DOHH2 (cell line): ENCODE data around the gene OSBPL10.

ENCODE experiments used
- H3F3A ChIP-seq: fragments of 200-600 bp; sonication (generic), shearing (Covaris generic); 2 replicates; pipeline ENCODE4 v1.6.0; 2016; ENCODE audit warnings: antibody characterized with exemption, mild to moderate bottlenecking; ENCODE audit not compliant: control insufficient read depth, insufficient read depth
- H3K27ac ChIP-seq: fragments of 200-600 bp; sonication (generic); 2 replicates; pipeline ENCODE4 v1.5.1; 2014; ENCODE audit warnings: low read depth, mild to moderate bottlenecking, low read length, moderate library complexity
- H3K27me3 ChIP-seq: fragments of 200-600 bp; sonication (generic); 2 replicates; pipeline ENCODE4 v1.6.1; 2014; ENCODE audit warnings: mild to moderate bottlenecking, low read length, mixed read lengths; ENCODE audit not compliant: control insufficient read depth
- H3K36me3 ChIP-seq: fragments of 200-600 bp; sonication (generic); 2 replicates; pipeline ENCODE4 v1.6.1; 2014; ENCODE audit warnings: mild to moderate bottlenecking, low read length, moderate library complexity, mixed read lengths; ENCODE audit not compliant: control insufficient read depth
- H3K4me1 ChIP-seq: fragments of 200-600 bp; sonication (generic); 2 replicates; pipeline ENCODE4 v1.6.1; 2014; ENCODE audit warnings: mild to moderate bottlenecking, low read length, mixed read lengths; ENCODE audit not compliant: control insufficient read depth
- H3K4me2 ChIP-seq: fragments of 200-600 bp; sonication (generic); 2 replicates; pipeline ENCODE4 v1.6.0; 2014; ENCODE audit warnings: mild to moderate bottlenecking, low read length, moderate library complexity
- H3K4me3 ChIP-seq: fragments of 200-600 bp; sonication (generic); 2 replicates; pipeline ENCODE4 v1.5.1; 2014; ENCODE audit warnings: mild to moderate bottlenecking, low read length, mixed read lengths
- H3K79me2 ChIP-seq: fragments of 200-600 bp; sonication (generic); 2 replicates; pipeline ENCODE4 v1.6.1; 2014; ENCODE audit warnings: mild to moderate bottlenecking, low read length, mixed read lengths; ENCODE audit not compliant: control insufficient read depth
- H3K9me2 ChIP-seq: fragments of 200-600 bp; sonication (generic); replicated peaks from 2 replicates; pipeline ENCODE4 v1.6.1; 2014; ENCODE audit warnings: mild to moderate bottlenecking, low read length, mixed read lengths; ENCODE audit not compliant: control insufficient read depth
- H3K9me3 ChIP-seq: fragments of 200-600 bp; sonication (generic); 2 replicates; pipeline ENCODE4 v1.6.1; 2014; ENCODE audit warnings: antibody characterized with exemption, low read length, mixed read lengths; ENCODE audit not compliant: control insufficient read depth, insufficient read depth
- H4K20me1 ChIP-seq: fragments of 200-600 bp; sonication (generic); 2 replicates; pipeline ENCODE4 v1.6.0; 2014; ENCODE audit warnings: low read depth, mild to moderate bottlenecking, antibody characterized with exemption, low read length, moderate library complexity; ENCODE audit not compliant: control insufficient read depth, insufficient read depth
- EZH2phosphoT487 ChIP-seq: fragments of 200-600 bp; sonication (generic); IDR thresholded peaks from 2 replicates; pipeline ENCODE4 v1.6.1; 2017; ENCODE audit warnings: borderline replicate concordance, mild to moderate bottlenecking, antibody characterized with exemption, low read length, moderate library complexity, mixed read lengths
- TF ChIP-seq, protein P1 (sequence below): fragments of 200-600 bp; sonication (generic); IDR thresholded peaks from one replicate; pipeline ENCODE4 v1.5.1; 2014; ENCODE audit warnings: antibody characterized with exemption, mild to moderate bottlenecking, low read depth, low read length; ENCODE audit not compliant: poor library complexity, severe bottlenecking

OSBPL10 gene

GRCh38 chr3:31840252-31840651 lies 140.8 kb downstream of the OSBPL10 start:
- peaks cover 13% of the 10 kb centered on the region for H3K4me1 ChIP-seq
- no peaks in the 10 kb centered on the region for H3K27me3 ChIP-seq
- H3K9me3 ChIP-seq, result no peaks in the 10 kb centered on the region
- no peaks in the 10 kb centered on the region for H3F3A ChIP-seq
- H3K9me2 ChIP-seq, result no peaks in the 10 kb centered on the region
- H3K4me2 ChIP-seq, result no peak overlapping the region
- H3K36me3 ChIP-seq, result peaks cover 22% of the 10 kb centered on the region
- TF ChIP-seq EZH2phosphoT487, result no peak
- TF ChIP-seq, protein P1, sequence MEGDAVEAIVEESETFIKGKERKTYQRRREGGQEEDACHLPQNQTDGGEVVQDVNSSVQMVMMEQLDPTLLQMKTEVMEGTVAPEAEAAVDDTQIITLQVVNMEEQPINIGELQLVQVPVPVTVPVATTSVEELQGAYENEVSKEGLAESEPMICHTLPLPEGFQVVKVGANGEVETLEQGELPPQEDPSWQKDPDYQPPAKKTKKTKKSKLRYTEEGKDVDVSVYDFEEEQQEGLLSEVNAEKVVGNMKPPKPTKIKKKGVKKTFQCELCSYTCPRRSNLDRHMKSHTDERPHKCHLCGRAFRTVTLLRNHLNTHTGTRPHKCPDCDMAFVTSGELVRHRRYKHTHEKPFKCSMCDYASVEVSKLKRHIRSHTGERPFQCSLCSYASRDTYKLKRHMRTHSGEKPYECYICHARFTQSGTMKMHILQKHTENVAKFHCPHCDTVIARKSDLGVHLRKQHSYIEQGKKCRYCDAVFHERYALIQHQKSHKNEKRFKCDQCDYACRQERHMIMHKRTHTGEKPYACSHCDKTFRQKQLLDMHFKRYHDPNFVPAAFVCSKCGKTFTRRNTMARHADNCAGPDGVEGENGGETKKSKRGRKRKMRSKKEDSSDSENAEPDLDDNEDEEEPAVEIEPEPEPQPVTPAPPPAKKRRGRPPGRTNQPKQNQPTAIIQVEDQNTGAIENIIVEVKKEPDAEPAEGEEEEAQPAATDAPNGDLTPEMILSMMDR, result no peak
- H3K79me2 ChIP-seq, result peaks cover 87% of the 10 kb centered on the region
- H3K4me3 ChIP-seq, result no peak overlapping the region
- no peak overlapping the region for H3K27ac ChIP-seq
- peaks cover 5% of the 10 kb centered on the region; the same call in 1 of the 2 replicates for H4K20me1 ChIP-seq

DNA sequence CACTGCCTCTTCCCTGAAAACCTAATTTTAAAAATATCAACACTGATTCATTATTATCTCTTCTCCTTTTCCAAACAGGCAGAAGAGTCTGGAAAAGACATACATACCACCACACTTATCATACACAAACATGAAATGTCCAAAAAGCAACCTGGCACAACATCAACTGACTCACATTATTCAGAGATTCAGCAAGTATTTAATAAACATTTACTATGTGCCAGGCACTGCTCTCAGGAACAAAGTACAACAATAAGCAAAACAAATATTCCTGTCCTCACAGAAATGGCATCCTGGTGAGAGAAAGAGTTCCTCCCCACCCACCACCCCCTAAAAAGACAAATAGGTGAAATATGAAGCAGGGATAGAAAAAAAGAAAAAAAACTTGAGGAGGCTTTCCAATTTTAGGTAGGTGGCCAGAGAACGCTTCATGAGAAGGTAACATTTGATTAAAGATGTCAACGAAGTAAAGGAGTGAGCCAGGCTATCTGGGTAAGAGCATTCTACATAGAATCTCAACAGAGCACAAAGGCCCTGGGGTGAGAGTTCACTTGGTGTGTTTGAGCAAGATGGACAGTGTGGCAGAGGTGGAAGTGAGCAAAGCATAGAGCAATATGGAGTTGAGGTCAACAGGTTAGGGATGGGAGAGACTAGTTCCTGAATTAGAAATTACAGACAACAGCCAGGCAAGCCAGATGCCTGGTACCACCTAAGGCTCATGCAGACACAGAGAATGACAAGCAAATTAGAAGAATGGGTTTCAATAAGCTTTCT lies 141.7 kb downstream of the OSBPL10 start:
- no peak for TF ChIP-seq EZH2phosphoT487
- TF ChIP-seq, protein P1, result no peak
- Histone ChIP-seq H3F3A (no peaks in the 10 kb centered on the region), H3K4me3 (no peak overlapping the region), H3K9me3 (no peaks in the 10 kb centered on the region), H3K9me2 (no peaks in the 10 kb centered on the region), H3K4me2 (no peak overlapping the region), H3K27ac (no peak overlapping the region), H3K4me1 (peaks cover 12% of the 10 kb centered on the region), H4K20me1 (peaks cover 5% of the 10 kb centered on the region; the same call in 1 of the 2 replicates), H3K27me3 (no peaks in the 10 kb centered on the region), H3K79me2 (peaks cover 87% of the 10 kb centered on the region), H3K36me3 (peaks cover 16% of the 10 kb centered on the region)

DNA sequence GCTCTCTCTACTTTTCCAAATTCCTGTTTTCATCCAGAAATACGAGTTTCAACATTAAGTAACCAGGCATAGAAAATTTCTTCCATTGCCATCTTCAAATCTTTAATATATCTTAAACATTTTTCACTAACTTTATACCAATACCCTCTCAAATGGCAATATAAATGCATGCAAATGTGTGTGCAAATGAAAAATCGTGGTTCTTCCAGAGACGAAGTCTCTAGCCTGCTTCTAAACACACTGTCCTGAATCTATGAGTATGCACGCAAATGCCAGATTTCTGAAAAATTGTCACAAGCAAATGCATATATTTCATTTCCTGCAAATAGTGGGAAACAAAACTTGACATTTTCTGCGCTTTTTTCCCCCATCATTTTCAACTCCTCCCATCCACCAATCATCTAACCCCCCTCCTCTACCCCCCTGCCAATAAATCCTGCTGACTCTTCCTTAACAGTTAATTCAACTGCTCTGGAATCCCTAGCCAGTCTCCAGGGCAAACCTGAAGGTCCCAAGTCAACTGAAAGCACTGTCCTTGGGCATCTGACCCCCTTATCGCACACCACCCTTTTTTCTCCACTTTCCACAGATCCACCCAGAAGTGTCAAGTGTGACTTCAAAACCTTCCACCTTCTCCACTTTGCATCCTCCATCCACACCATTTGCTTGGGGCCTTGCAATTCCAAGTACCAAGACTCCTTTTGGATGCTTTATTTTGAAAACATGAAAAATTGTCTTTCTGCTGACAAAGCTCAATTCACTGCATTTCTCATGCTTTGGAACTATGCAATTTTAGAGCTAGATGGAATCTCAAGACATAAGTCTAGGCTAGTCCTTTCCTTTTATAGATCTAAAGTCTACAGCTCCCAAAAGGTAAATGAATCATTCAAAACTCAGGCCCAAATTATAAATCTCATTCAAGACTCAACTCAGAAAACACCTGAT lies 144.7 kb downstream of the OSBPL10 start:
- Histone ChIP-seq H3K4me1 (peaks cover 12% of the 10 kb centered on the region), H3K36me3 (peaks cover 8% of the 10 kb centered on the region), H4K20me1 (0 out of 2 replicates have a peak, but pooled peaks cover 5% of the 10 kb centered on the region), H3K27me3 (no peaks in the 10 kb centered on the region), H3K4me3 (no peak overlapping the region), H3K4me2 (no peak overlapping the region), H3K9me3 (no peaks in the 10 kb centered on the region), H3F3A (no peaks in the 10 kb centered on the region), H3K79me2 (peaks cover 91% of the 10 kb centered on the region), H3K9me2 (no peaks in the 10 kb centered on the region), H3K27ac (no peak overlapping the region)
- TF ChIP-seq EZH2phosphoT487, result no peak
